Type B pancreatic cell (in vitro differentiated cells): ENCODE results near the gene ASGR1. TPM values are rescaled to one million over a fixed set of nuclear protein-coding genes. Genes with fewer than 3 reads are reported as not detected.

Experiments used
- DNase-seq: peaks from one replicate; pipeline ENCODE4 v3.0.0; 2021; ENCODE audit warnings: mixed read lengths; ENCODE audit not compliant: unreplicated experiment; ENCODE audit errors: extremely low spot score
- H3K27ac Mint-ChIP-seq: 2 replicates; pipeline ENCODE4 v1.8.0; 2021; ENCODE audit warnings: mild to moderate bottlenecking, mixed read lengths
- H3K27me3 Mint-ChIP-seq: 2 replicates; pipeline ENCODE4 v1.8.0; 2021; ENCODE audit warnings: mixed read lengths
- H3K36me3 Mint-ChIP-seq: 2 replicates; pipeline ENCODE4 v1.8.0; 2021; ENCODE audit warnings: mixed read lengths
- H3K4me1 Mint-ChIP-seq: one replicate; pipeline ENCODE4 v1.8.0; 2021; ENCODE audit warnings: mixed read lengths; ENCODE audit not compliant: unreplicated experiment
- H3K4me3 Mint-ChIP-seq: 2 replicates; pipeline ENCODE4 v1.8.0; 2021; ENCODE audit warnings: mild to moderate bottlenecking, mixed read lengths
- H3K9me3 Mint-ChIP-seq: 2 replicates; pipeline ENCODE4 v1.8.0; 2021; ENCODE audit warnings: mixed read lengths
- total RNA-seq: library from RNA; stranded (reverse); gene quantifications from 2 replicates; pipeline ENCODE4 v1.2.1, GENCODE V29; 2021; ENCODE audit warnings: low replicate concordance
- TF ChIP-seq, protein P1 (sequence below): fragments of 200-600 bp; sonication (generic); conservative IDR thresholded peaks from 2 replicates; pipeline ENCODE4 v1.5.0; 2021; ENCODE audit warnings: antibody characterized with exemption, mild to moderate bottlenecking

Gene ASGR1
- total RNA-seq, 1 donor from 2014 or later, result 9.7 TPM

DNA sequence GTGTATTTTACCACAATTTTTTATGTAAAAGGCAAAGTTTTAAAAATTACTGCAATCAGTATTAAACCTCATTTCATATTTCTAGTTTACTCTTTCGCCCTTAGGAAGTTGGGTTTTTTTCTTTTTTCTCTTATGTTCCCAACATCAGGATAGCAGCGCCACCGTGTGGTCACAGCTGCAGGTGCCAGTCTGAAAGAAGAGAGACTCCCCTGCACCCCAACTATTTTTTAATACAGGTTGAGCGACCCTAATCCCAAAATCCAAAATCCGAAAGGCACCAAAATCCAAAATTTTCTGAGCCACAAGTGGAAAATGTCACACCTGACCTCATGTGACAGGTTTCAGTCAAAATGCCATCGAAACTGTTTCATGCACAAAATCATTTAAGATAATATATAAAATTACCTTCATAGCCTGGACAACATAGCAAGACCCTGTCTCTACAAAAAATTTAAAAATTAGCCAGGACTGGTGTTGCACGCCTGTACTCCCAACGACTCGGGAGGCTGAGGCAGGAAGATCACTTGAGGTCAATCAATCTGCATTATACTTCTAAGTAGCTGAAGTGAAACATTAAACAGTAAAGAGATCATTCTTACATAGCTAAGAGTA lies 42.8 kb downstream of the ASGR1 start:
- Mint-ChIP-seq H3K4me1 (peaks cover 21% of the 10 kb centered on the region), H3K36me3 (no peaks in the 10 kb centered on the region), H3K27me3 (peaks cover 7% of the 10 kb centered on the region), H3K9me3 (no peaks in the 10 kb centered on the region), H3K4me3 (peak overlapping the region; percentile 62), H3K27ac (peak overlapping the region; percentile 84)
- TF ChIP-seq, protein P1, sequence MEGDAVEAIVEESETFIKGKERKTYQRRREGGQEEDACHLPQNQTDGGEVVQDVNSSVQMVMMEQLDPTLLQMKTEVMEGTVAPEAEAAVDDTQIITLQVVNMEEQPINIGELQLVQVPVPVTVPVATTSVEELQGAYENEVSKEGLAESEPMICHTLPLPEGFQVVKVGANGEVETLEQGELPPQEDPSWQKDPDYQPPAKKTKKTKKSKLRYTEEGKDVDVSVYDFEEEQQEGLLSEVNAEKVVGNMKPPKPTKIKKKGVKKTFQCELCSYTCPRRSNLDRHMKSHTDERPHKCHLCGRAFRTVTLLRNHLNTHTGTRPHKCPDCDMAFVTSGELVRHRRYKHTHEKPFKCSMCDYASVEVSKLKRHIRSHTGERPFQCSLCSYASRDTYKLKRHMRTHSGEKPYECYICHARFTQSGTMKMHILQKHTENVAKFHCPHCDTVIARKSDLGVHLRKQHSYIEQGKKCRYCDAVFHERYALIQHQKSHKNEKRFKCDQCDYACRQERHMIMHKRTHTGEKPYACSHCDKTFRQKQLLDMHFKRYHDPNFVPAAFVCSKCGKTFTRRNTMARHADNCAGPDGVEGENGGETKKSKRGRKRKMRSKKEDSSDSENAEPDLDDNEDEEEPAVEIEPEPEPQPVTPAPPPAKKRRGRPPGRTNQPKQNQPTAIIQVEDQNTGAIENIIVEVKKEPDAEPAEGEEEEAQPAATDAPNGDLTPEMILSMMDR, result peak; percentile 99
- DNase-seq, result no peak

DNA sequence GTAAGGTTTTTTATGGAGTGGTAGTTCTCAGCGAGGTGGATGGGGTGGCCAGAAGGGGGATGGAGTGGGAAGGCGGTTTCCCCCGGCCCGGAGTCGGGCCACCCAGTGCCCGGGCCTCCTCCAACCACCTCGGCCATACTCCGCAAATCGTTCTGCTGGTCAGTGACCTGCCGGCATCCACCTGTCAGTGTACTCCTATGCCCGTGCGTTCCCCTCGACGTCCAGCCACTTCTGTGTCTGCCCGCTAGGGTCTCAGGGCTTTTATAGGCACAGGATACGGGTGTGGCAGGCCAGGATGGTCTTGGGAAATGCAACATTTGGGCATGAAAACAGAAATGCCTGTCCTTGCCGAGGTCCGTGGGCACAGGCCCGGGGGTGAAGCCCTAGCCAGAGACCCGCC lies 45.3 kb downstream of the ASGR1 start:
- Mint-ChIP-seq H3K36me3 (no peaks in the 10 kb centered on the region), H3K27ac (peak overlapping the region; percentile 46), H3K9me3 (no peaks in the 10 kb centered on the region), H3K27me3 (peaks cover 3% of the 10 kb centered on the region), H3K4me3 (no peak overlapping the region), H3K4me1 (peaks cover 18% of the 10 kb centered on the region)
- TF ChIP-seq, protein P1, result no peak
- no peak for DNase-seq

DNA sequence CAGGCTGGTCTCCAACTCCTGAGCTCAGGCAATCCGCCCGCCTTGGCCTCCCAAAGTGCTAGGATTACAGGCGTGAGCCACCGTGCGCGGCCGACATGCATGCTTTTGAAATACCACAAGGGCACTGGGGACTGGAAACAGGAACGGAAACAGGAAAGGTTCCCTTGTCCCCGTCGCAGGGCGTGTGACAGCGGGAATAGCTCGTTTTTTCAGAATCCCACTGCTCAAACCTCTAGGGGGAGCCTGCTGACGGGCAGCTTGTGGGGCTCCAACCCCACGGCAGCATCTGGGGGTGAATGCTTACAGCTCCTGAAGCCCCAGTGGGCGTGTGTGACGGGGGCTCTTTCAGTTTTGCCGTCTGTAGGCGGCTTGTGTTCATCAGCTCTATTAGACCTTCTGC lies 45.7 kb downstream of the ASGR1 start:
- H3K9me3 Mint-ChIP-seq, result no peaks in the 10 kb centered on the region
- H3K27me3 Mint-ChIP-seq, result peaks cover 3% of the 10 kb centered on the region
- peaks cover 18% of the 10 kb centered on the region for H3K4me1 Mint-ChIP-seq
- peak overlapping the region; percentile 46 for H3K27ac Mint-ChIP-seq
- H3K4me3 Mint-ChIP-seq, result peak overlapping the region; percentile 31
- no peak for DNase-seq
- TF ChIP-seq, protein P1, result peak; percentile 56
- no peaks in the 10 kb centered on the region for H3K36me3 Mint-ChIP-seq

DNA sequence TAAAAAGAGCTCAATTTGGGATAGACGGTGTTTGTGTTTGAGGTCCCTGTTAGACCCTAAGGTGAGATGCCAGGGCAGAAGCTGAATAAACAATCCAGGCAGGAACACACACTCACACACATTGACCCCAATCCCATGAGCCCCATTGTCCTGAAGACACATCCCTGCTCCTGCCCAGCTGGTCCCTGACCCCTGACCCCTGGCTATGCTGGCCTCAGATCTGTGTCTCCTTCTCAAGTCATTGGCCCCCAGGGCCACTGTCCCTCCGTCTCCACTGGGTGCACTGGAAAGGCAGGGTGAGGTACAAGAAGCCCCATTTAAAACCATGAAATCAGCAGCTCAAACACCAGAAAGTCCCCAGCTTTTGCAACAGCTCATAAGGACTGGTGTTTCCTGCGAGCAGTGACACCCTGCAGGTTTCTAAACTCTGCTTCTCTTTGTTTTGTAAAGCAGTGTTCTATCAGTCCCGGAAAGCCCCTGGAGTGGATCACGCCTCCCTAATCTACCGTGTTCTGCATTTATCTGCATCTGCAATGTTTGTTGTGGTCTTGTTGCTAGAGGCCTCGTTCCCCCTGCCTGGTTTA lies 46.6 kb downstream of the ASGR1 start:
- no peaks in the 10 kb centered on the region for H3K36me3 Mint-ChIP-seq
- H3K4me1 Mint-ChIP-seq, result peaks cover 18% of the 10 kb centered on the region
- TF ChIP-seq, protein P1, result no peak
- H3K9me3 Mint-ChIP-seq, result no peaks in the 10 kb centered on the region
- no peak for DNase-seq
- H3K27ac Mint-ChIP-seq, result peak overlapping the region; percentile 66
- H3K4me3 Mint-ChIP-seq, result no peak overlapping the region
- H3K27me3 Mint-ChIP-seq, result peaks cover 3% of the 10 kb centered on the region

DNA sequence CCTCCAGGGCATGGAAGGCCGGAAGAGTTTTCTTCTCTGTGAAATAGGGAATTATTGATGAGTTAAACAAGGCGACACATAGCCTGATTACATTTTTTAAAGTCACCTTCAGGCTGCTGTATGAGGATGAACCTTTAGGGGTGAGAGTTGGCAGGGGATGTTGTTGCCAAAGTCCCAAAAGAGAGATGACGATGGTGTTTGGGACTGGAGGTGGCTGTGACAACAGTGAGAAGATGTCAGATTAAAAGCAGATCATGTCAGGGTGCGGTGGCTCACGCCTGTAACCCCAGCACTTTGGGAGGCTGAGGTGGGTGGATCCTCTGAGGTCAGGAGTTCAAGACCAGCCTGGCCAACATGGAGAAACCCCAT lies 47.8 kb downstream of the ASGR1 start:
- no peaks in the 10 kb centered on the region for H3K36me3 Mint-ChIP-seq
- H3K4me3 Mint-ChIP-seq, result peak overlapping the region; percentile 11
- DNase-seq, result no peak
- H3K27me3 Mint-ChIP-seq, result peaks cover 3% of the 10 kb centered on the region
- H3K4me1 Mint-ChIP-seq, result peaks cover 18% of the 10 kb centered on the region
- no peak overlapping the region for H3K27ac Mint-ChIP-seq
- H3K9me3 Mint-ChIP-seq, result no peaks in the 10 kb centered on the region
- TF ChIP-seq, protein P1, result no peak
